GM12875 (cell line): ENCODE data around the gene INHA.

Source experiments
- H3K4me3 ChIP-seq: one replicate; pipeline ENCODE4 v1.5.1; 2011; ENCODE audit warnings: low read depth, low read length, control low read depth
- TF ChIP-seq, protein P1 (sequence below): IDR thresholded peaks from 2 replicates; pipeline ENCODE4 v1.5.1; 2011; ENCODE audit warnings: low read depth, mild to moderate bottlenecking, control low read depth, inconsistent platforms, low read length, moderate library complexity, borderline replicate concordance; ENCODE audit not compliant: insufficient read depth

INHA gene

DNA sequence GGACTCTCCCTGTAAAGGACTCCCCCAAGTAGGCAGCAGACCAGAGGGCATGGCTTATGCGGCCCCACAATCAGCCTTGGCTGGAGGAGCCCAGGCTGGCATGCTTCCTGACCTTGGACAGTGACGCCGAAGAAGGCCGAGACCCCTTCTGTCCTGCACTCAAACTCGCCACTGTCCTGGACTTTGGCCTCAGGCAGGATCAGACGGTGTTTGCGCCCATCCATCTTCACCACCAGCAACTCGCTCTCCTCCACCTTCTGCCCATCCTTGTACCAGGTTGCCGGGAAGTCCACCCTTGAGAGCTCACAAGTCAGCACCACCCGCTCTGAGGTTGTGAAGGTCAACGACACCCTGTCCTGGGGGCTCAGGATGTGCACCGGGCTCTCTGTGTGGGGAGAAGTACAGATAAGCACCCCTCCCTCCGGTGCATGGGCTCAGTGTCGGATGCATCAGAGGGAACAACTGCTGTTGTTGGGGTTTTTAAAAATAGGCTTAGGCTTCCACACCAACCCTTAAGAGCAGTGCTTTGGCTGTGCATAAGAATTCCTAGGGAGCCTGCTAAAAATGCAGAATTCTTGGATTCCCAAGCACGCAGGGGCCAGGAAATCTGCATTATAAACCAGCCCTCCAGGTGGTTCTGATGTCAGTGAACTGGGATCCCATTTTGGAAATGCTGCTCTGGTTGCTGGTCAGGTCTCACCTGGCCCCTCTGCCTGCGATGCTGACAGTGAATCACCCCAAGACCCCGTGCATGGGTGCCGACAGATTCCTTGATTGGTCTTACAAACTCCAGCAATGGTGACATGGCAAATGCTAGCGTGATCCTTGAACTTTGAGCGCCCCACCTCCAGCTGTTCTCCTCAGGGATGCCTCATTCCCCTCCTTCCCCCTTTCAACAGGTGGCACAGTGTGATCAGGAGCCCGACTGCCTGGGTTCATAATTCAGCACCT lies 6.7 kb upstream of the INHA start:
- H3K4me3 ChIP-seq = no peak overlapping the region
- TF ChIP-seq, protein P1, sequence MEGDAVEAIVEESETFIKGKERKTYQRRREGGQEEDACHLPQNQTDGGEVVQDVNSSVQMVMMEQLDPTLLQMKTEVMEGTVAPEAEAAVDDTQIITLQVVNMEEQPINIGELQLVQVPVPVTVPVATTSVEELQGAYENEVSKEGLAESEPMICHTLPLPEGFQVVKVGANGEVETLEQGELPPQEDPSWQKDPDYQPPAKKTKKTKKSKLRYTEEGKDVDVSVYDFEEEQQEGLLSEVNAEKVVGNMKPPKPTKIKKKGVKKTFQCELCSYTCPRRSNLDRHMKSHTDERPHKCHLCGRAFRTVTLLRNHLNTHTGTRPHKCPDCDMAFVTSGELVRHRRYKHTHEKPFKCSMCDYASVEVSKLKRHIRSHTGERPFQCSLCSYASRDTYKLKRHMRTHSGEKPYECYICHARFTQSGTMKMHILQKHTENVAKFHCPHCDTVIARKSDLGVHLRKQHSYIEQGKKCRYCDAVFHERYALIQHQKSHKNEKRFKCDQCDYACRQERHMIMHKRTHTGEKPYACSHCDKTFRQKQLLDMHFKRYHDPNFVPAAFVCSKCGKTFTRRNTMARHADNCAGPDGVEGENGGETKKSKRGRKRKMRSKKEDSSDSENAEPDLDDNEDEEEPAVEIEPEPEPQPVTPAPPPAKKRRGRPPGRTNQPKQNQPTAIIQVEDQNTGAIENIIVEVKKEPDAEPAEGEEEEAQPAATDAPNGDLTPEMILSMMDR = no peak

DNA sequence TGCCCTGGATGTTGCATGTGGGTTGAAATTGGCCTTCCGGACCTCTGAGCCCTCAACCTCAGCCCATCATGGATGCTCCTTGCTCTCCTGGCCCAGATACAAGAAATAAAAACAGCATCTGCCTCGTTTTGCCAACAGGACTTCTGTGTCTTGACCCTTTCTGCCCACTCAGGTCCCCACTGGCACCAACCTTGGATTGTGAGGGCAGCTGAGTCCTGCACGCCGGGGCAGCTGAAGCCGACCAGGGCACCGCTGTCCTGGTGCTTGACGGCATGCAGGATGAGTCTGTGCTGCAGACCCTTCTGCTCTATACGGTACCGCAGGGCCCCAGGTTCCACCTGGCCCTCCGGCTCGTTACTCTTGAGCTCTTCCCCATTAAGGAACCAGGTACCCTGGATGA lies 5.5 kb upstream of the INHA start:
- TF ChIP-seq, protein P1 = no peak
- H3K4me3 ChIP-seq = no peak overlapping the region

DNA sequence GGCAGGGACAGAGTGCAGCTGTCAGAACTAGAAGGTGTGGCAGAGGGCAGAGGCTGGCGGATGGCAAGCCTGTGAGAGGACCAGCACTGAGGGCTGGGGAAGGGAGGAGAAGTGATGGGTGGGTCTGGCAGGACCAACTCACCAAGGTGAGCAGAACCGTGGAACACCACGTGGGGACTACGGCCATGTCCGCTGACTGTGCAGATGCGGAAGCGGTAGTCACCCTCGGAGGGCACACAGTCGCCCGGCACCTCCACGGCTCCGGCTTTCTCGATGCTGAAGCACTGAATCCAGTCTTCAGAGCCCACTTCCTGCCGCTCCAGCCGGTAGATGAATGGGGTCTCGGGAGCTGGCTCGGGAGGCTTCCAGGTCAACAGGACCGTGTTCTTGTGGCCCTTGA lies 5.0 kb upstream of the INHA start:
- TF ChIP-seq, protein P1 = no peak
- H3K4me3 ChIP-seq = no peak overlapping the region

DNA sequence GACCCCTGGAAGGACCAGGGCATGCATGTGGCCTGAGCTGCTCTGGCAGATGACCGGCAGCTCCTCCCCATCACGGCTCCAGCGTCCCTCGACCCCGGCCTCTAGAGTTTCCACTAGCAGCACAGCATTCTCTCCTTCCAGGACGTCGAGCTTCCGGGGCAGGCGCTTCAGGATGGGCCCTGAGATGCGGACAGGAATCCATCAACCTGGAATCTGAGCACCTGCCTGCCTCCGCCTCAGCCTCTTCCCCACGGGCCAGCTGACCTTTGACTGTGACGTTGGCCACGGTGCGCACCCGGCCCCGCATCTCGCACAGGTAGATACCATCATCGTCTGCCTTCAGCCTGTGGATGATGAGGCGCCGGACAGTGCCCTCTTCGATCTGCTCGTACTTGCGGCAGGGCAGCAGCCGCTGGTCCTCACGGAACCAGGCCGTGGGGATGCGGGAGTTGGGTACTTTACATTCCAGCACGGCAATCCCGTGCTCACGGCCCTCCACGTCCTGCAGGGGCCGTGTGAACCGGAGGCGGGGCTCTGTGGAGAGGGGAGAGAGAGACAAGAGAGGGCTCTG lies 4.2 kb upstream of the INHA start:
- TF ChIP-seq, protein P1 = no peak
- H3K4me3 ChIP-seq = no peak overlapping the region

DNA sequence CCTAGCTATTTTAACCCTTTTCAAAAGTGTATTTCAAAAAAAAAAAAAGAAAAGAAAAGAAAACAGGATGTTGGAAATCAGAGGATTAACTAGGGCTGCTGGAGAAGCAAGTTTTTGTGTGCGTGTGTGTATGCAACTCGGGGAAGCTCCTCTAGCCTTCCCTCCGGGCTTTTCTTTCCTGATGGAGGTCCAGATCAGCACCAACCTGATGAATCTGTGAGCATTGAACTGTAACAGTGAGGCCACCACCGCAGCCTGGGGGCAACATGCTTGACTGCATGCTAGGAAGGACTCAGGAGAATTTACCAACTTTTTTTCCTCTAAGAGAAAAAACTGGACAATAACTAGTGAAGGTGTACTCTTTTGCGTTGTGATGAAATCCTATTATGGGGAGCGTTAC lies 3.1 kb upstream of the INHA start:
- TF ChIP-seq, protein P1 = no peak
- no peak overlapping the region for H3K4me3 ChIP-seq

DNA sequence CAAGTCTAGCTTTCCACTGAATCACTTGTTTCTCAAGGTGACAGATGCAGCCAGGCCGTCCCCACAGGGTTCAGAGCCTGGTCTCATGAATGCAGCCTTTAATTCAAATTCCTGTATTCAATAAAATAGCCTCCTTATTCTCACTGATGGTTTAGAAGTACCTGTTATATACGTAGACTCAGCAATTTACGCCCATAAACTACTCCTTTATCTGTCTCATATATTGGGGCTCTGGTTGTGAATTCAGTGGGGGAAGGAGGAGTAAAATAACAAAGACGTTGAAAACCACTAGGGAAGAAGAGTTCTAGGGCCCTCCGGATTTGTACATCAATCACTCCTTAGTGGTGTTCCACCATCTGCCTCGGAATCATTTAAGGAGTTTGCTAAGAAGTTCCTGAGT lies 2.5 kb upstream of the INHA start:
- TF ChIP-seq, protein P1 = no peak
- no peak overlapping the region for H3K4me3 ChIP-seq
